Epithelial cell of proximal tubule (primary cell): ENCODE results near the gene RDH13. TPM values are rescaled to one million over a fixed set of nuclear protein-coding genes. Genes with fewer than 3 reads are reported as not detected.
"Not testable (repeated sequence)": the region's sequence is repeated elsewhere in the genome, so short reads cannot be mapped to it uniquely, and the experiment has no call there.

Experiments
- DNase-seq: peaks from one replicate; pipeline ENCODE4 v3.0.0-alpha.2; 2011; ENCODE audit warnings: low read depth
- H3K4me3 ChIP-seq: 2 replicates; pipeline ENCODE4 v1.5.1; 2011; ENCODE audit warnings: low read depth, mild to moderate bottlenecking, low read length
- total RNA-seq: library from RNA; depleted of rRNA; stranded (reverse); fragments of >200 nt; gene quantifications from 2 replicates; pipeline ENCODE4 v1.2.3, GENCODE V29; 2015
- TF ChIP-seq, protein P1 (sequence below): conservative IDR thresholded peaks from 2 replicates; pipeline ENCODE4 v1.5.1; 2012; ENCODE audit warnings: low read depth, mild to moderate bottlenecking, low read length

Gene RDH13
- total RNA-seq, 1 donor from 2014 or later: 13.8 TPM

DNA sequence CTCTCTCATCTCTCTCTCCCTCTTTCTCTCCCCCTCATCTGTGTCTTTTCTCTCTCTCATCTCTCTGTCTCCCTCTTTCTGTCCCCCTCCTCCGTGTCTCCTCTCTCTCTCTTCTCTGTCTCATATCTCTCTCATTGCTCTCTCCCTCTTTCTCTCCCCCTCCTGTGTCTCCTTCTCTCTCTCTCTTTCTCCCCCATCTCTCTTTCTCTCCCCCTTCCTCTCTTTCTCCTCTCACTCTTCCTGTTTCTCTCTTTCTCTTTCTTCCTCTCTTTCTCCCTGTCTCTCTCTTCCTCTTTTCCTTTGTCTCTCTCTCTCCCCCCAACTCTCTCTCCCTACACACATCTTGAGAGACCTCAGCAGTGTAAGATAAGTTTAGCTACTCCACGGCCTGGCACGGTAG is 4.9 kb upstream of the RDH13 start:
- no peak overlapping the region for H3K4me3 ChIP-seq
- TF ChIP-seq, protein P1, sequence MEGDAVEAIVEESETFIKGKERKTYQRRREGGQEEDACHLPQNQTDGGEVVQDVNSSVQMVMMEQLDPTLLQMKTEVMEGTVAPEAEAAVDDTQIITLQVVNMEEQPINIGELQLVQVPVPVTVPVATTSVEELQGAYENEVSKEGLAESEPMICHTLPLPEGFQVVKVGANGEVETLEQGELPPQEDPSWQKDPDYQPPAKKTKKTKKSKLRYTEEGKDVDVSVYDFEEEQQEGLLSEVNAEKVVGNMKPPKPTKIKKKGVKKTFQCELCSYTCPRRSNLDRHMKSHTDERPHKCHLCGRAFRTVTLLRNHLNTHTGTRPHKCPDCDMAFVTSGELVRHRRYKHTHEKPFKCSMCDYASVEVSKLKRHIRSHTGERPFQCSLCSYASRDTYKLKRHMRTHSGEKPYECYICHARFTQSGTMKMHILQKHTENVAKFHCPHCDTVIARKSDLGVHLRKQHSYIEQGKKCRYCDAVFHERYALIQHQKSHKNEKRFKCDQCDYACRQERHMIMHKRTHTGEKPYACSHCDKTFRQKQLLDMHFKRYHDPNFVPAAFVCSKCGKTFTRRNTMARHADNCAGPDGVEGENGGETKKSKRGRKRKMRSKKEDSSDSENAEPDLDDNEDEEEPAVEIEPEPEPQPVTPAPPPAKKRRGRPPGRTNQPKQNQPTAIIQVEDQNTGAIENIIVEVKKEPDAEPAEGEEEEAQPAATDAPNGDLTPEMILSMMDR: no peak
- DNase-seq: no peak

DNA sequence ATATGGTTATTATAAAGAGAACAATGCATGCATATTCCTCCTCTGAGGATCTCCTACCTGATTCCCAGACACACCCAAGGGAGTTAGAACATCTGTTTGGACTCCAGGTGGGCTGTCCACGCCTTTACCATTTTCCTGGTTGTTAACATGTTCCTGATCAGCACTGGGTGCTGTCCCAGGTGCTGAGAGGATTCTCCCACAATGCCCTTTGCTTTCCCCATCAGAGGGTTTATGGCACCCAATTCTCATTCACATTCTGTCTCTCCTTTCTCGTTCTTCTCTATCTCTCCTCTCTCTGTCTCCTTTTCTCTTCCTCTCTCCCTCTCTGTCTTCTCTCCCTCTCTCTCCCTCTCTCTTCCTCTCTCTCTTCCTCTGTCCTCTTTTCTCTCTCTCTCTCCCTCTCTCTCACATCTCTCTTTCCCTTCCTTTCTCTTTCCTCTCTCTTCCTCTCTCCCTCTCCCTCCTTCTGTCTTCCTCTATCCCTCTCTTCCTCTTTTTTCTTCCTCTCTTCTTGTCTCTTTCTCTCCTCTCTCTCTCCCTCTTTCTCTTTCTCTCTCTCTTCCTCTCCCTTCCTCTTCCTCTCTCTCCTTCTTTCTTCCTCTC is 3.3 kb upstream of the RDH13 start:
- DNase-seq: no peak
- TF ChIP-seq, protein P1: no peak
- H3K4me3 ChIP-seq: no peak overlapping the region

DNA sequence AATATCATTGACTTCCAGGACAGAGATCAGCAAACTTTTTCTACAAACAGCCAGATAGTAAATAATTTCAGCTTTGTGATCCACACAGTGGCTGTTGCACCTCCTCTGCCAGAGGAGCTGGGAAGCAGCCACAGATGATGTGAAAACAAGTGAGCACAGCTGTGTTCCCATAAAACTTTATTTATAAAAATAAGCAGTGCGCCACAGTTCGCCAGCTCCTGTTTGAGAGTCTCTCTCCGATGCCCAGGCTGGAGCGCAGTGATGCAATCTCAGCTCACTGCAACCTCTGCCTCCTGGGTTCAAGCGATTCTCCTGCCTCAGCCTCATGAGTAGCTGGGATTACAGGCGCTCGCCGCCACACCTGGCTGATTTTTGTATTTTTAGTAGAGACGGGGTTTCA is 2.6 kb upstream of the RDH13 start:
- not testable (repeated sequence) for H3K4me3 ChIP-seq, DNase-seq

DNA sequence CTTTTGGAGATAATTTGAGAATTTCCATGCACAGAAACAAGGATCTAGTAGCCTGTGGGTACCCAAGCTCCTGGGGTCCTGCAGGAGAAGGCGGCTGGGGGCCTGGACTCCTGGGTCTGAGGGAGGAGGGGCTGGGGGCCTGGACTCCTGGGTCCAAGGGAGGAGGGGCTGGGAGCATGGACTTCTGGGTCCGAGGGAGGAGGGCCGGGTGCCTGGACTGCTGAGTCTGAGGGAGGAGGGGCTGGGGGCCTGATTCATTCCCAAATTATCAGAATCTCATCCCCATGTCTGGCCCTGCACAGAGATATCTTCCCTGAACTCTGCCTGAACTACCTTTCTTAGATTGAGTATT is 520 bp upstream of the RDH13 start:
- DNase-seq: no peak
- H3K4me3 ChIP-seq: peak overlapping the region; percentile 31
- TF ChIP-seq, protein P1: no peak

DNA sequence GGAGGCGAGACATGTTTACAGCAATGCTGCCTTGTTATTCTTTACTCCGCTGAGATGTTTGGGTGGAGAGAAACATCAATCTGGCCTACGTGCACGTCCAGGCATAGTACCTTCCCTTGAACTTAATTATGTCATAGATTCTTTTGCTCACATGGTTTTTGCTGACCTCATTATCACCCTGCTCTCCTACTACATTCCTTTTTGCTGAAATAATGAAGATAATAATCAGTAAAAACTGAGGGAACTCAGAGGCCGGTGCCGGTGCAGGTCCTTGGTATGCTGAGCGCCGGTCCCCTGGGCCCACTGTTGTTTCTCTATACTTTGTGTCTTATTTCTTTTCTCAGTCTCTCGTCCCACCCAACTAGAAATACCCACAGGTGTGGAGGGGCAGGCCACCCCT is 2.7 kb downstream of the RDH13 start:
- DNase-seq, H3K4me3 ChIP-seq: not testable (repeated sequence)

DNA sequence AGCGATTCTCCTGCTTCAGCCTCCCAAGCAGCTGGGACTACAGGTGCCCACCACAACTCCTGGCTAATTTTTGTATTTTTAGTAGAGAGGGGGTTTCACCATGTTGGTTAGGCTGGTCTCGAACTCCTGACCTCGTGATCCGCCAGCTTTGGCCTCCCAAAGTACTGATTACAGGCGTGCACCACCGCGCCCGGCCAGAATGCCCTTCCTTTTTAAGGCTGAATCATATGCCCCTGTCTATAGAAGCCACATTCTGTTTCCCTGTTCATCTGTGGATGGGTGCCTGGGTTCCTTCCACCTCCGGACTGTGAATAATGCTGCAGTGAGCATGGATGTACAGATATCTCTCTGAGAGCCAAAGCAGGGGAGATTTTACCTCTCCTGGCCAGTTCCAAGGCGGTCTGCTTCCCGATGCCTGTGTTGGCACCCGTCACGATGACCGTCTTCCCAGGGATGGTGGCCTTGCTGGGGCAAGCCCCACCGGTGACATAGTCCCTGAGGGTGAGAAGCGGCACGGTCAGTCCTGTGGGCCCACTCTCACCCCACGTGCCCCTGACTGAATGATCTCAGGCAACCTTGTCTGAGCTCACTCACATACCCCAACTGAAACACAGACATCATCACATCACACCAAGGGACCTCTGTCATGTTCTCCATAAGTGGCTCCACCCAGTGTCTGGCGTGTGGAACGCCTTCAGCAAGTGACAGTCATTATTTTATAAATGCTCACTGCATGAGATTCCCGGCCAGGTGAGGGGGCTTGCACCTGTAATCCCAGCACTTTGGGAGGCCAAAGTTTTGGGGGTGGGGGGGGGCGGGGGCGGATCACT is 4.0 kb downstream of the RDH13 start:
- no peak for DNase-seq
- TF ChIP-seq, protein P1: no peak
- no peak overlapping the region for H3K4me3 ChIP-seq

DNA sequence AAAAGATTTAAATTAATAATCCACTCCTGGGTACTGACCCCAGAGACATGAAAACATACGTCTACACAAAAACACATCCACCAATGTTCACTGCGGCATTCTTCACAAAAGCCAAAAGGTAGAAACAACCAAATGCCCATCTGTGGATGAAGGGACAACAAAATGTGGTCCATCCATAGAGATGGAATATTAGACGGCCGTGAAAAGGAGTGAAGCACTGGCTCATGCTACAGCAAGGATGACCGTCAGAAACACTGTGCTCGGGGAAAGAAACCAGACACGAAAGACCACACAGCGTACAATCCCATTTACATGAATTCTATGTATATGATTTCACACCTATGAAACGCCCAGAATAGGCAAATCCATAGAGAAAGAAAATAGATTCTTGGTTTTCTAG is 6.1 kb downstream of the RDH13 start:
- H3K4me3 ChIP-seq: no peak overlapping the region
- TF ChIP-seq, protein P1: no peak
- DNase-seq: no peak

DNA sequence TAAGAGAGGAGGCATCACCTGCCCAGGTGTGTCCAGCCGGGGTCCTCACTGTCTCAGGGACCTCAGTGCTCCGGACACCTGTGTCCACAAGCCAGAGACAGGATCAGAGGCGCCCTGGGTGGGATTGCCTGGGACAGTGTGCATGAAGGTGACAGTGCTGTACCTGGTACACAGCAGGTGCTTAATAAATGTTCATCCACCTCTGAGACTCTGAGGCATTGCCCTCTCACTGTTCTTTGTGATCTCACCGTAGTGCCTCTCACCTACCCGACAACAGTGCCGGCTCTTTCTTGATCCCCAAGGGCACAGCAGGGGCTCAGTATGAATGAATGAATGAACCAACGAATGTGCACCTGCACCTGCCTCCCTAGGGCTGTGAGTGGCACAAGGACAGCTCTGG is 9.2 kb downstream of the RDH13 start:
- TF ChIP-seq, protein P1: no peak
- DNase-seq: no peak
- H3K4me3 ChIP-seq: no peak overlapping the region
